Measurements from ENCODE around the gene TUSC2. TPM values are rescaled to one million over a fixed set of nuclear protein-coding genes. Genes with fewer than 3 reads are reported as not detected.

TUSC2 gene
- total and polyA plus RNA-seq, 2 of the 8 experiments (the other 6 are each of a cell fraction or from before 2014, with no cell fraction given) = 33.3 to 65.4 TPM

- TF ChIP-seq JUN (IDR thresholded peaks at IDR 0.05; ENCODE audit: low read depth, low read length) = no peak
- no peak for TF ChIP-seq RFX5 (IDR thresholded peaks at IDR 0.05; ENCODE audit: borderline replicate concordance, low read depth, low read length)
- TF ChIP-seq HDAC2 (IDR thresholded peaks at IDR 0.05; ENCODE audit: borderline replicate concordance in 1 of 2, low read depth in 2 of 2, low read length in 2 of 2) = peak in 1 of 2 experiments; percentile 60; a peak in 1 of 4 replicates
- no peak for TF ChIP-seq SUZ12 (IDR thresholded peaks at IDR 0.05; ENCODE audit: low read length)
- TF ChIP-seq EP300 (IDR thresholded peaks at IDR 0.05; ENCODE audit: borderline replicate concordance in 1 of 2, low read depth in 2 of 2, low read length in 2 of 2) = no peak
- peak; percentile 49 for TF ChIP-seq EZH2 (IDR thresholded peaks at IDR 0.05; ENCODE audit: low read depth, low read length, severe bottlenecking)
- TF ChIP-seq BCL11A (IDR thresholded peaks at IDR 0.05; ENCODE audit: low read depth in 2 of 2, low read length in 2 of 2) = no peak
- TF ChIP-seq NRF1 (IDR thresholded peaks at IDR 0.05; ENCODE audit: low read depth, low read length) = peak; percentile 3; the same call in 1 of the 2 replicates
- no peak for TF ChIP-seq RNF2 (IDR thresholded peaks at IDR 0.05; ENCODE audit: borderline replicate concordance, low read depth, low read length, missing control alignments, poor library complexity, severe bottlenecking)
- peak; percentile 97 for TF ChIP-seq CREB1 (IDR thresholded peaks at IDR 0.05)
- TF ChIP-seq ASH2L (IDR thresholded peaks at IDR 0.05; ENCODE audit: low read length) = peak; percentile 15
- TF ChIP-seq CTCF (IDR thresholded peaks at IDR 0.05; ENCODE audit: control extremely low read depth in 1 of 3, insufficient read depth in 1 of 3, low read depth in 1 of 3, low read length in 3 of 3) = peak in 1 of 3 experiments; percentile 15; a peak in 1 of 4 replicates
- TF ChIP-seq TAF1 (IDR thresholded peaks at IDR 0.05; ENCODE audit: low read depth, low read length) = 0 out of 2 replicates have a peak, but pooled peaks have one; percentile 27
- no peak for TF ChIP-seq POLR2AphosphoS5 (IDR thresholded peaks at IDR 0.05; ENCODE audit: low read depth, low read length)
- TF ChIP-seq GABPA (IDR thresholded peaks at IDR 0.05; ENCODE audit: borderline replicate concordance, insufficient read depth, low read length) = peak; percentile 76; the same call in 1 of the 2 replicates
- TF ChIP-seq FOSL1 (IDR thresholded peaks at IDR 0.05; ENCODE audit: insufficient read depth, low read depth, low read length) = no peak
- peak in 1 of 2 experiments; percentile 47; a peak in 1 of 4 replicates for TF ChIP-seq SIN3A (conservative IDR thresholded peaks at IDR 0.05 in 1 of 2, IDR thresholded peaks at IDR 0.05 in 1 of 2; ENCODE audit: low read depth in 1 of 2, low read length in 2 of 2)
- TF ChIP-seq KDM5A (IDR thresholded peaks at IDR 0.05; ENCODE audit: low read length) = no peak
- no peak for TF ChIP-seq TEAD4 (IDR thresholded peaks at IDR 0.05; ENCODE audit: low read depth, low read length)
- no peak for TF ChIP-seq JUND (IDR thresholded peaks at IDR 0.05; ENCODE audit: low read length)
Measured at GRCh38 chr3:50275996-50276761, 51.8 kb downstream of the TUSC2 start (continued).
